ENCODE results near the gene CD72.
"Not testable (repeated sequence)": the region's sequence is repeated elsewhere in the genome, so short reads cannot be mapped to it uniquely, and the experiment has no call there.

The CD72 gene

GRCh38 chr9:35605351-35606137 is 12.7 kb downstream of the CD72 start:
- Histone ChIP-seq H3K4me1 (ENCODE audit: insufficient read depth, low read length) (peaks cover 18% of the 10 kb centered on the region), H3K36me3 (ENCODE audit: insufficient read depth, low read length) (peaks cover 22% of the 10 kb centered on the region), H2AFZ (ENCODE audit: low read depth, low read length) (no peak overlapping the region), H3K9me3 (ENCODE audit: low read length) (no peaks in the 10 kb centered on the region), H3K27me3 (ENCODE audit: insufficient read depth, low read length) (no peaks in the 10 kb centered on the region), H3K4me3 (ENCODE audit: low read length) (peak overlapping the region; percentile 59)

DNA sequence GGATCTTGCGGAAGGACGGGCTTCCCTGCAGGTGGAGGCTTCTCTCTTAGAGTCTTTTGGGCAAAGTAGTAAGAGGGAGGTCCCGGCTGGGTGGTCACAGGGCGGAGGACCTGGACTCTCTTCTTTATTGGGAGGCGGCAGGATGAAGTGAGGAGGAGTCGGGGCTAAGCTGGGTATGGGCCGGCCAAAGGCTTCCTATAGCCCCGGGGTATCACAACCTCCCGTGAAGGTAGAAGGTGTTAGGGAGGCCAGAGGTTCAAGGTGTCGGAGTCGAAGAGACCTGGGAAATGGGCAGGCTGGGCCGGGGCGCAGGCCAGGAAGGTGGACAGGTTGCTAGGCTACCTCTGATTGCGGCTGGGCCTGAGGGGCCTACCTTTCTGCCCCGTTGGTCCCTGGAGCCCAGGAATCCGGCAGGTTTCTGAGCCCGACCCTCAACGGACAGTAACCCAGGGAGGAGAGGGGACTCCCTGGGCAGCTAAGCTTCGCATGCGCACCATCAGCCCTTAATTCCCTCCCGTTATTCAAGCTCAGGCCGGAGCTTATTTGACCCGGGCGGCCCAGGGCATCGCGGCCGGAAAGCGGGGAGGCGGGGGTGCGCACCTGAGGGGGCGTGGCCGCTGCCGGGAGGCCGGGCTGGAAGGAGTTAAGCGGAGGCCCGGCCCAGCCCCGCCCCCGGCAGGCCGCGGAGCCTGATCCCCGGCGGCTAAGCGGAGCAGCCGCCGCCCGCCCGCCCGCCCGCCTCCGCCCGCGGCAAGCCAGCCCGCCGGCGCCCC is 13.4 kb downstream of the CD72 start, which contains the start of gene TESK1:
Gene TESK1 (plus strand): TSS at position 685 of the 773 bp plus-strand sequence. CDS start 358 bp downstream, outside the sequence.
- peak within 1 kb of the TSS; percentile 59 for H3K4me3 ChIP-seq (ENCODE audit: low read length)
- H3K4me1 ChIP-seq (ENCODE audit: insufficient read depth, low read length): peaks cover 18% of the 10 kb centered on the region
- no peaks in the 10 kb centered on the region for H3K27me3 ChIP-seq (ENCODE audit: insufficient read depth, low read length)
- H3K9me3 ChIP-seq (ENCODE audit: low read length): no peaks in the 10 kb centered on the region
- H3K36me3 ChIP-seq (ENCODE audit: insufficient read depth, low read length): peaks cover 17% of the 10 kb centered on the region
- peak within 1 kb of the TSS; percentile 55 for H2AFZ ChIP-seq (ENCODE audit: low read depth, low read length)

- Histone ChIP-seq H3K9me3 (ENCODE audit: low read length) (no peaks in the 10 kb centered on the region), H3K36me3 (ENCODE audit: insufficient read depth, low read length) (peaks cover 12% of the 10 kb centered on the region), H3K27me3 (ENCODE audit: insufficient read depth, low read length) (no peaks in the 10 kb centered on the region), H3K4me3 (ENCODE audit: low read length) (peak overlapping the region; percentile 59), H2AFZ (ENCODE audit: low read depth, low read length) (peak overlapping the region; percentile 55), H3K4me1 (ENCODE audit: insufficient read depth, low read length) (peaks cover 18% of the 10 kb centered on the region)
These were observed 14.1 kb downstream of the CD72 start for GRCh38 chr9:35603986-35604577.

GRCh38 chr9:35603506-35603985 is 14.7 kb downstream of the CD72 start:
- peaks cover 18% of the 10 kb centered on the region for H3K4me1 ChIP-seq (ENCODE audit: insufficient read depth, low read length)
- no peaks in the 10 kb centered on the region for H3K9me3 ChIP-seq (ENCODE audit: low read length)
- H3K4me3 ChIP-seq (ENCODE audit: low read length): peak overlapping the region; percentile 56
- H3K36me3 ChIP-seq (ENCODE audit: insufficient read depth, low read length): peaks cover 6% of the 10 kb centered on the region
- H3K27me3 ChIP-seq (ENCODE audit: insufficient read depth, low read length): no peaks in the 10 kb centered on the region
- peak overlapping the region; percentile 33 for H2AFZ ChIP-seq (ENCODE audit: low read depth, low read length)

- H3K9me3 ChIP-seq (ENCODE audit: low read length): no peaks in the 10 kb centered on the region
- H3K4me1 ChIP-seq (ENCODE audit: insufficient read depth, low read length): peaks cover 12% of the 10 kb centered on the region
- no peaks in the 10 kb centered on the region for H3K36me3 ChIP-seq (ENCODE audit: insufficient read depth, low read length)
- H3K27me3 ChIP-seq (ENCODE audit: insufficient read depth, low read length): no peaks in the 10 kb centered on the region
- no peak overlapping the region for H3K4me3 ChIP-seq (ENCODE audit: low read length)
- H2AFZ ChIP-seq (ENCODE audit: low read depth, low read length): no peak overlapping the region
These were observed 18.2 kb downstream of the CD72 start for GRCh38 chr9:35599763-35600604.

- Histone ChIP-seq H3K4me3 (ENCODE audit: low read length) (no peak overlapping the region), H3K36me3 (ENCODE audit: insufficient read depth, low read length) (no peaks in the 10 kb centered on the region), H3K9me3 (ENCODE audit: low read length) (no peaks in the 10 kb centered on the region), H2AFZ (ENCODE audit: low read depth, low read length) (no peak overlapping the region), H3K4me1 (ENCODE audit: insufficient read depth, low read length) (peaks cover 5% of the 10 kb centered on the region), H3K27me3 (ENCODE audit: insufficient read depth, low read length) (no peaks in the 10 kb centered on the region)
These were observed 19.2 kb downstream of the CD72 start for GRCh38 chr9:35598866-35599590.

- H3K4me3 ChIP-seq (ENCODE audit: low read length); H3K36me3 ChIP-seq (ENCODE audit: insufficient read depth, low read length); H3K9me3 ChIP-seq (ENCODE audit: low read length); H3K27me3 ChIP-seq (ENCODE audit: insufficient read depth, low read length); H3K4me1 ChIP-seq (ENCODE audit: insufficient read depth, low read length); H2AFZ ChIP-seq (ENCODE audit: low read depth, low read length): not testable (repeated sequence)
These were observed 21.3 kb downstream of the CD72 start for GRCh38 chr9:35596907-35597306.

GRCh38 chr9:35594471-35594870 is 23.7 kb downstream of the CD72 start:
- Histone ChIP-seq H3K9me3 (ENCODE audit: low read length) (peaks cover 2% of the 10 kb centered on the region), H3K4me3 (ENCODE audit: low read length) (no peak overlapping the region), H2AFZ (ENCODE audit: low read depth, low read length) (no peak overlapping the region), H3K4me1 (ENCODE audit: insufficient read depth, low read length) (no peaks in the 10 kb centered on the region), H3K27me3 (ENCODE audit: insufficient read depth, low read length) (no peaks in the 10 kb centered on the region), H3K36me3 (ENCODE audit: insufficient read depth, low read length) (no peaks in the 10 kb centered on the region)

DNA sequence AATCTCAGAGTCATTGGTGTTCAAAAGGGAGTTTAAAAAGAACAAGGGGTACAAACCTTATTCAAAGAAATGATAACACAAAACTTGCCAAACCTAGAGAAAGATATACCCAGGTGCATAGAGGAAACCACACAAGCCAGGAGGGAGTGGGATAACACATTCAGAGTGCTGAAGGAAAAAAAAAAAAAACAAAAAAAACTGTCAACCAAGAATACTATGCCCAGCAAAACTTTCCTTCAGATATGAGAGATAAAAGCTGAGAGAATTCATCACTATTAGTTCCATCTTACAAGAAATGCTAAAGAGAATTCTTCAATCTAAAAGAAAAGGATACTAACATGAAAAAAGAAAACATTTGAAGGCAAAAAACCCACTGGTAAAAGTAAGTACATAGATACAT is 24.6 kb downstream of the CD72 start:
- Histone ChIP-seq H3K4me1 (ENCODE audit: insufficient read depth, low read length) (no peaks in the 10 kb centered on the region), H3K27me3 (ENCODE audit: insufficient read depth, low read length) (no peaks in the 10 kb centered on the region), H2AFZ (ENCODE audit: low read depth, low read length) (no peak overlapping the region), H3K9me3 (ENCODE audit: low read length) (peaks cover 2% of the 10 kb centered on the region), H3K36me3 (ENCODE audit: insufficient read depth, low read length) (no peaks in the 10 kb centered on the region), H3K4me3 (ENCODE audit: low read length) (no peak overlapping the region)

DNA sequence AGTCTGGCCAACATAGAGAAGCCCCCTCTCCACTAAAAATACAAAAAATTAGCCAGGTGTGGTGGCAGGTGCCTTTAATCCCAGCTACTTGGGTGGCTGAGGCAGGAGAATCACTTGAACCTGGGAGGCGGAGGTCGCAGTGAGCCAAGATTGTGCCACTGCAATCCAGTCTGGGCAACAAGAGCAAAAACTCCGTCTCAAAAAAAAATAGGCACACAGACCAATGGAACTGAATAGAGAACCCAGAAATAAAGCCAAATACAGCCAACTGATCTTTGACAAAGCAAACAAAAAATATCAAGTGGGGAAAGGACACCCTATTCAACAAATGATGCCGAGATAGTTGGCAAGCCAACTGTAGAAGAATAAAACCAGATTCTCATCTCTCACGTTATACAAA is 29.7 kb downstream of the CD72 start:
- not testable (repeated sequence) for H3K36me3 ChIP-seq (ENCODE audit: insufficient read depth, low read length); H3K4me3 ChIP-seq (ENCODE audit: low read length); H3K4me1 ChIP-seq (ENCODE audit: insufficient read depth, low read length); H2AFZ ChIP-seq (ENCODE audit: low read depth, low read length); H3K9me3 ChIP-seq (ENCODE audit: low read length); H3K27me3 ChIP-seq (ENCODE audit: insufficient read depth, low read length)

GRCh38 chr9:35584681-35585080 is 33.5 kb downstream of the CD72 start:
- not testable (repeated sequence) for H3K27me3 ChIP-seq (ENCODE audit: insufficient read depth, low read length); H2AFZ ChIP-seq (ENCODE audit: low read depth, low read length); H3K4me3 ChIP-seq (ENCODE audit: low read length); H3K36me3 ChIP-seq (ENCODE audit: insufficient read depth, low read length); H3K9me3 ChIP-seq (ENCODE audit: low read length); H3K4me1 ChIP-seq (ENCODE audit: insufficient read depth, low read length)

DNA sequence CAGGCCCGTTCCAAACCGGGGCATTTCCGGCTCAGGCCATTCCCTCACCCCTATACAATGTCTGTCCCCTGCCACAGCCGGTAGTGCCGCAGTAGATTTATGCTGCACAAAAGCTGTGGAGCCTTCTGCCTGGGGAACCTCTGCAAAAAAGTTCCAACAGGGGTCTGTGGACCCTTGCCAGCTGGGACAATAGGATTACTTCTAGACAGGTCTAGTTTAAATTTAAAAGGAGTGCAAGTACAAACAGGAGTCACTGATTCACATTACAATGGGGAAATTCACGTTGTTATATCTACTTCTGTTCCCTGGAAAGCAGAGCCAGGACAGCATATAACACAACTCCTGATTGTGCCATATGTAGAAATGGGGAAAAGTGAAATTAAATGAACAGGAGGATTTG is 34.7 kb downstream of the CD72 start:
- H3K36me3 ChIP-seq (ENCODE audit: insufficient read depth, low read length); H2AFZ ChIP-seq (ENCODE audit: low read depth, low read length); H3K9me3 ChIP-seq (ENCODE audit: low read length): not testable (repeated sequence)

More for the DNA sequence above, 34.7 kb downstream of the CD72 start:
- H3K4me1 ChIP-seq (ENCODE audit: insufficient read depth, low read length); H3K27me3 ChIP-seq (ENCODE audit: insufficient read depth, low read length); H3K4me3 ChIP-seq (ENCODE audit: low read length): not testable (repeated sequence)
